Measurements from ENCODE around the gene KRTAP9-7.
"Not testable (repeated sequence)": the region's sequence is repeated elsewhere in the genome, so short reads cannot be mapped to it uniquely, and the experiment has no call there.

The KRTAP9-7 gene, protein sequence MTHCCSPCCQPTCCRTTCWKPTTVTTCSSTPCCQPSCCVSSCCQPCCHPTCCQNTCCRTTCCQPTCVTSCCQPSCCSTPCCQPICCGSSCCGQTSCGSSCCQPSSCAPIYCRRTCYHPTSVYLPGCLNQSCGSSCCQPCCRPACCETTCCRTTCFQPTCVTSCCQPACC

DNA sequence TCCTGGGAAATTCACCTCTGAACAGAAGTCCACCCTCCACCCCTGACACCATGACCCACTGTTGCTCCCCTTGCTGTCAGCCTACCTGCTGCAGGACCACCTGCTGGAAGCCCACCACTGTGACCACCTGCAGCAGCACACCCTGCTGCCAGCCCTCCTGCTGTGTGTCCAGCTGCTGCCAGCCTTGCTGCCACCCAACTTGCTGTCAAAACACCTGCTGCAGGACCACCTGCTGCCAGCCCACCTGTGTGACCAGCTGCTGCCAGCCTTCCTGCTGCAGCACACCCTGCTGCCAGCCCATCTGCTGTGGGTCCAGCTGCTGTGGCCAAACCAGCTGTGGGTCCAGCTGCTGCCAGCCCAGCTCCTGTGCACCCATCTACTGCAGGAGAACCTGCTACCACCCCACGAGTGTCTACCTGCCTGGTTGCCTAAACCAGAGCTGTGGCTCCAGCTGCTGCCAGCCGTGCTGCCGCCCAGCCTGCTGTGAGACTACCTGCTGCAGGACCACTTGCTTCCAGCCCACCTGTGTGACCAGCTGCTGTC, at the start of gene KRTAP9-7:
KRTAP9-7 (plus strand) TSS at position 51 of the 543 bp plus-strand sequence; CDS start at position 51, 0 bp downstream.
- DNase-seq: not testable (repeated sequence)

DNA sequence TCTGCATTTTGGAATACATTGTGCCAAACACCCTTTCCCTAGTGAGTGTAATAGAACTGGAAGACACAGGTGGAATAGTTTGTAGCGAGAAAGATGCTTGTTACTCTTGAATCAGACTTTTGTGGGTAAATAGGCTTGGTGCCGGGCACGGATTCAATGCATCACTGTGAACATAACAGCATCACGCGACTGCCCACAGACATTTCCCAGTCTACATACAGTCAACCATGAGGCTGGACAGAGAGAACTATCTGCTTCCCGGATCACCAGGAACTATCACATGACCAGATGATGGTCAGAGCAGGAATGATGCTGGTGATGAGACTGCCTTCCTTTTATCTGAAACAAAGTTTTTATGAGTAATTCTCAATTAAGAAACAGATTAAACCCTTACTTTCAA, 49.4 kb upstream of the KRTAP9-7 start:
- DNase-seq: no peak

DNA sequence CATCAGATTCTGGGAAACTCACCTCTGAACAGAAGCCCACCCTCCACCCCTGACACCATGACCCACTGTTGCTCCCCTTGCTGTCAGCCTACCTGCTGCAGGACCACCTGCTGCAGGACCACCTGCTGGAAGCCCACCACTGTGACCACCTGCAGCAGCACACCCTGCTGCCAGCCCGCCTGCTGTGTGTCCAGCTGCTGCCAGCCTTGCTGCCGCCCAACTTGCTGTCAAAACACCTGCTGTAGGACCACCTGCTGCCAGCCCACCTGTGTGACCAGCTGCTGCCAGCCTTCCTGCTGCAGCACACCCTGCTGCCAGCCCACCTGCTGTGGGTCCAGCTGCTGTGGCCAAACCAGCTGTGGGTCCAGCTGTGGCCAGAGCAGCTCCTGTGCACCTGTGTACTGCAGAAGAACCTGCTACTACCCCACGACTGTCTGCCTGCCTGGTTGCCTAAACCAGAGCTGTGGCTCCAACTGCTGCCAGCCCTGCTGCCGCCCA, 48.9 kb upstream of the KRTAP9-7 start, which contains the start of gene KRTAP9-2:
KRTAP9-2 (plus strand) TSS at position 51 of the 498 bp plus-strand sequence; CDS start at position 58, 7 bp downstream.
- DNase-seq: not testable (repeated sequence)

DNA sequence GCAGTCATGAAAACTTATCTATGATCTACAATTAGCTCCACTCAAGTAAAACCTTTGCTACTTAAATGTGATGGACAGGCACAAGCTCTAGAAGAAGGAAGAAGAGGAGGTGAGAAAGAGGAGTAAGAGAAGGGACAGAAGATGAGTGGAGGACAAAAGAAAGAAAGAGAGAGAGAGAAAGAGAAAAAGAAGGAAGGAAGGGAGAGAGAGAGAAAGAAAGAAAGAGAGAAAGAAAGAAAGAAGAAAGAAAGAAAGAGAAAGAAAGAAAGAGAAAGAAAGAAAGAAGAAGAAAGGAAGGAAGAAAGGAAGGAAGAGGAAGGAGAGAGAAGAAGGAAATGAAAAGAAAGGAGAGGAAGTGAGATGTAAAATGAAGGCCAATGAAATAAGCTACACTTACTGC, 45.4 kb upstream of the KRTAP9-7 start:
- no peak for DNase-seq

DNA sequence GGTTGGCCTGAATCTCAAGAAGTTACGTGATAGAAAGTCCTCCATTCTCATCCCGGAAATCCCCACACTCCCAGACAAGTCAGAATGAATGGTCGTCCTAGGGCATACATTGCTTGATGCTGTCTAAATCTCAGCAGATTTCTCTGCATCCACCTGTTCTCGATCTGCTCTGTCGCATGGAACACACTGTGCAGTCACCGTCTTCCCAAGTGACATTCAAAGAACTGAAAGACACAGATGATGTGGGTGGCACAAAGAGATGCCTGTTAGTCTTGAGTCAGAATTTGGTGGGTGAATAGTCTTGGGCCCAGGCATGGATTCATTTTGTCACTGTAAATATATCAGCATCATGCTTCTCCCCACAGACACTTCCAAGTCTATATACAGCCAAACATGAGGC, 43.8 kb upstream of the KRTAP9-7 start:
- DNase-seq: no peak

DNA sequence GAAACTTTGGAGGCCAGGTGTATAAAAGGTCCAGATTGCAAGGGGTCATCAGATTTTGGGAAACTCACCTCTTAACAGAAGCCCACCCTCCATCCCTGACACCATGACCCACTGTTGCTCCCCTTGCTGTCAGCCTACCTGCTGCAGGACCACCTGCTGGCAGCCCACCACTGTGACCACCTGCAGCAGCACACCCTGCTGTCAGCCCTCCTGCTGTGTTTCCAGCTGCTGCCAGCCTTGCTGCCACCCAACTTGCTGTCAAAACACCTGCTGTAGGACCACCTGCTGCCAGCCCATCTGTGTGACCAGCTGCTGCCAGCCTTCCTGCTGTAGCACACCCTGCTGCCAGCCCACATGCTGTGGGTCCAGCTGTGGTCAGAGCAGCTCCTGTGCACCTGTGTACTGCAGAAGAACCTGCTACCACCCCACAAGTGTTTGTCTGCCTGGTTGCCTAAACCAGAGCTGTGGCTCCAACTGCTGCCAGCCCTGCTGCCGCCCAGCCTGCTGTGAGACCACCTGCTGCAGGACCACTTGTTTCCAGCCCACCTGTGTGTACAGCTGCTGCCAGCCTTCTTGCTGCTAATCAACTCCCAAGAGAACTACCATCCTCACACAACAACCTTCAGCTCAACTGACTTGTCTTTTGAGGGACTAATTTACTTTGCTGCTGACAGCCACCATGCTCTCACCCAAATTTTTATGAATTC, 42.9 kb upstream of the KRTAP9-7 start, which contains the start of gene KRTAP9-3:
KRTAP9-3 (plus strand) TSS at position 51 of the 707 bp plus-strand sequence; CDS start at position 104, 53 bp downstream.
- not testable (repeated sequence) for DNase-seq

DNA sequence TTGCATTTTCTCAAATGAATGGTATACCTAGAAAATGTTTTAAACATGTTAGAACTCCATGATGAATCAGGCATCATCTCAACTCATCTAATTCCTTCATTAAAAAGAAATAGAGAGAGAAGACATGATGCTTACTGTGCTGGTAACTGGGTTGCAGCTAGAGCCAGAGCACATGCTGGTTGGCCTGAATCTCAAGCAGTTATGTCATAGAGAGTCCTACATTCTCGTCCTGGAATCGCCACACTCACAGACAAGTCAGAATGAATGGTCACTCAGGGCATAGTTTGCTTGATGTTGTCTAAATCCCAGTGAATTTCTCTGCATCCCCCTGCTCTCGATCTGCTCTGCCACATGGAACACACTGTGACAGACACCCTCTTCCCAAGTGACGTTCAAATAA, 38.4 kb upstream of the KRTAP9-7 start:
- DNase-seq: not testable (repeated sequence)

DNA sequence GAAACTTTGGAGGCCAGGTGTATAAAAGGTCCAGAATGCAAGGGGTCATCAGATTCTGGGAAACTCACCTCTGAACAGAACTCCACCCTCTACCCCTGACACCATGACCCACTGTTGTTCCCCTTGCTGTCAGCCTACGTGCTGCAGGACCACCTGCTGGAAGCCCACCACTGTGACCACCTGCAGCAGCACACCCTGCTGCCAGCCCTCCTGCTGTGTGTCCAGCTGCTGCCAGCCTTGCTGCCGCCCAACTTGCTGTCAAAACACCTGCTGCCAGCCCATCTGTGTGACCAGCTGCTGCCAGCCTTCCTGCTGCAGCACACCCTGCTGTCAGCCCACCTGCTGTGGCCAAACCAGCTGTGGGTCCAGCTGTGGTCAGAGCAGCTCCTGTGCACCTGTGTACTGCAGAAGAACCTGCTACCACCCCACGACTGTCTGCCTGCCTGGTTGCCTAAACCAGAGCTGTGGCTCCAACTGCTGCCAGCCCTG, 37.5 kb upstream of the KRTAP9-7 start, which contains the start of gene KRTAP9-8:
KRTAP9-8 (plus strand) TSS at position 51 of the 489 bp plus-strand sequence; CDS start at position 104, 53 bp downstream.
- not testable (repeated sequence) for DNase-seq

DNA sequence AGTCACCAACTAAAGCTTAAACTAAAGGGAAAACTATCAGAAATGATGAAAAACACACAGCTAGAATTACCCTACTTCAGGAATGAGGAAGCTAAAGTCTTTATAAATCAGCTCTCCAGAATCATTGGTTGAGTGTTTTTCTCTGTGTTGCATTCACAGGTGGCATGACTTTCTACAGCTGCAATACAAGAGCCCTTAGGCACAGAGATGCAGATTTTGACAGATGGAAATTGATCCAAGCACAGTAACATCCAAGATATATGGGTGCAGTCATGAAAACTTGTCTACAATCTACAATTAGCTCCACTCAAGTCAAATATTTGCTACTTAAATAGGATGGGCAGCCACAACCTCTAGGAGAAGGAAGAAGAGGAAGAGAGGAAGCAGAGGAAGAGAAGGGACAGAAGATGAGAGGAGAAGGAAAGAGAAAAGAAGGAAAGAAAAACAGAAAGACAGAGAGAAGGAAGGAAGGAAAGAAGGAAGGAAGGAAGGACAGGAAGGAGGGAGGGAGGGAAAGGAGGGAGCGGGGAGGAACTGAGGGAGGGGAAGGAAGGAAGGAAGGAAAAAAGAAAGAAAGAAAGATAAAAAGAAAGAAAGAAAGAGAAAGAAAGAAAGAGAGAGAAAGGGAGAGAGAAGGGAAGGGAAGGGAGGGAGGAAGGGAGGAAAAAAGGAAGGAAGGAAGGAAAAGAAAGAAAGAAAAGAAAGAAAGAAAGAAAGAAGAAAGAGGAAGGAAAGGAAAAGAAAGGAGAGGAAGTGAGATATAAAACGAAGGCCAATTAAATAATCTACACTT, 28.3 kb upstream of the KRTAP9-7 start:
- DNase-seq: not testable (repeated sequence)

DNA sequence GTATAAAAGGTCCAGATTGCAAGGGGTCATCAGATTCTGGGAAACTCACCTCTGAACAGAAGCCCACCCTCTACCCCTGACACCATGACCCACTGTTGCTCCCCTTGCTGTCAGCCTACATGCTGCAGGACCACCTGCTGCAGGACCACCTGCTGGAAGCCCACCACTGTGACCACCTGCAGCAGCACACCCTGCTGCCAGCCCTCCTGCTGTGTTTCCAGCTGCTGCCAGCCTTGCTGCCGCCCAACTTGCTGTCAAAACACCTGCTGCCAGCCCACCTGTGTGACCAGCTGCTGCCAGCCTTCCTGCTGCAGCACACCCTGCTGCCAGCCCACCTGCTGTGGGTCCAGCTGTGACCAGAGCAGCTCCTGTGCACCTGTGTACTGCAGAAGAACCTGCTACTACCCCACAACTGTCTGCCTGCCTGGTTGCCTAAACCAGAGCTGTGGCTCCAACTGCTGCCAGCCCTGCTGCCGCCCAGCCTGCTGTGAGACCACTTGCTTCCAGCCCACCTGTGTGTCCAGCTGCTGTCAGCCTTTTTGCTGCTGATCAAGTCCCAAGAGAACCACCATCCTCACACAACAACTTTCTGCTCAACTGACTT, 25.8 kb upstream of the KRTAP9-7 start, which contains the start of gene KRTAP9-4:
KRTAP9-4 (plus strand) TSS at position 51 of the 604 bp plus-strand sequence; CDS start at position 85, 34 bp downstream.
- DNase-seq: not testable (repeated sequence)

DNA sequence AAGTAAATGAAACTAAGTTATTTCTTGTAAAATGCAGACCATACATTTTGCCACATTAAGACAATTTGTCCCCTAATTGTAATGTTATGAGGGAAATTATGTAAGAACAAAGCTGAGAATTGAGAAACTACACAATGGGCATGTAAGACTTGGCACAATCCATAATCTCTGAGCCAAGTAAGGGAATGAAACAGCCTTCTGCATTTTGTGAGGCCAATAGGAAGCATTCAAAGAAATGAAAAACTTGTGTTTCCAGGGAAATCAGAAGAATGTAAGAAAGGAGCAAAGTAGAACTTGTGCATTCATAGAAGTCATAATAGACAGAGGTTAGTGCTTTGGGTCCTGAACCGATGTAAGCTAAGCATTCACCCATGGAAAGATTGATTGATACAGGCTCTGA, 24.2 kb upstream of the KRTAP9-7 start:
- DNase-seq: no peak

DNA sequence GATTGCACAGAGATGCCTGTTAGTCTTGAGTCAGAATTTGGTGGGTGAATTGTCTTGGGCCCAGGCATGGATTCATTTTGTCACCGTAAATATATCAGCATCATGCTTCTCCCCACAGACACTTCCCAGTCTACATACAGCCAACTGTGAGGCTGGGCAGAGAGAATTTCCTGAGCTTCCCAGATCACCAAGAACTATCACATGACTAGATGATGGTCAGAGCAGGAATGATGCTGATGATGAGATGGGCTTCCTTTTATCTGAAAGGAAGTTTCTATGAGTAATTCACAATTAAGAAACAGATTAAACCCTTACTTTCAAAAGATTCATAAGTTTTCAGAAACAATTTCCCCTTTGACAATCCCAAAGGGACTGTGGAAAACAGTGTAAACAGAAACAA, 20.6 kb upstream of the KRTAP9-7 start:
- DNase-seq: no peak

DNA sequence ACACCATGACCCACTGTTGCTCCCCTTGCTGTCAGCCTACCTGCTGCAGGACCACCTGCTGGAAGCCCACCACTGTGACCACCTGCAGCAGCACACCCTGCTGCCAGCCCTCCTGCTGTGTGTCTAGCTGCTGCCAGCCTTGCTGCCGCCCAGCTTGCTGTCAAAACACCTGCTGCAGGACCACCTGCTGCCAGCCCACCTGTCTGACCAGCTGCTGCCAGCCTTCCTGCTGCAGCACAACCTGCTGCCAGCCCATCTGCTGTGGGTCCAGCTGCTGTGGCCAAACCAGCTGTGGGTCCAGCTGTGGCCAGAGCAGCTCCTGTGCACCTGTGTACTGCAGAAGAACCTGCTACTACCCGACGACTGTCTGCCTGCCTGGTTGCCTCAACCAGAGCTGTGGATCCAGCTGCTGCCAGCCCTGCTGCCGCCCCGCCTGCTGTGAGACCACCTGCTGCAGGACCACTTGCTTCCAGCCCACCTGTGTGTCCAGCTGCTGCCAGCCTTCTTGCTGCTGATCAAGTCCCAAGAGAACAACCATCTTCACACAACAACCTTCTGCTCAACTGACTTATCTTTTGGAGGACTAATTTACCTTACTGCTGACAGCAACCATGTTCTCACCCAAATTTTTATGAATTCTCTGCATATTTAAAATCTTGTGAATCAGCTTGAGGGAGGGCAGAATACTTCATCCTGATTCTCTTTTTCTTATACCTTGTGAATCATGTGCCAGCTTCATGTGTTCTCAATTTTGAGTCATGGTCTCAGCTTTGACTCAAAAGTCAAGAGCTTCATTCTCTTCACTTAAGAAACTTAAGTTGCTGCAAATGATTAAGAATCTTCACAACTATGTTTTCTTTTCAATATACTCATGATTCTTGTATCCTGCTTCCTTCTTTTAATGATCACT, 19.9 kb upstream of the KRTAP9-7 start, which contains the start of gene KRTAP9-9:
KRTAP9-9 (plus strand) TSS at position 4 of the 910 bp plus-strand sequence.
- not testable (repeated sequence) for DNase-seq

DNA sequence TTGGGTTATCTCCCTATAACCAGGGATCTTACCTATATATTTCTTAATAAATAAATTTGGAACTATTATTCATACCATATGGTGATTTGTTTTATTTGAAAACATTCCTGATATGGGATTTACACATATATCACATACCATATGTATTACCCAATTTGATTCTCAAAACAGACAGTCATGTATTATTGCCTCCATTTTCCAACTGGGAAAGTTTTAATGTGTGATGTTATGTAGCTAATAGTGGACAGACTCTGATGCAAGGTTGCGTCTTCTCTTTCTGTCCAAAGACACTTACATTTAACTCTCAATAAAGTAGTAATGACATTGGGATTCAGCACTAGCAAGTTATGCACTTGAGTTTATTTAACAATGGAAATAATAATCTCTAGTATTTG, 19.2 kb upstream of the KRTAP9-7 start:
- no peak for DNase-seq

DNA sequence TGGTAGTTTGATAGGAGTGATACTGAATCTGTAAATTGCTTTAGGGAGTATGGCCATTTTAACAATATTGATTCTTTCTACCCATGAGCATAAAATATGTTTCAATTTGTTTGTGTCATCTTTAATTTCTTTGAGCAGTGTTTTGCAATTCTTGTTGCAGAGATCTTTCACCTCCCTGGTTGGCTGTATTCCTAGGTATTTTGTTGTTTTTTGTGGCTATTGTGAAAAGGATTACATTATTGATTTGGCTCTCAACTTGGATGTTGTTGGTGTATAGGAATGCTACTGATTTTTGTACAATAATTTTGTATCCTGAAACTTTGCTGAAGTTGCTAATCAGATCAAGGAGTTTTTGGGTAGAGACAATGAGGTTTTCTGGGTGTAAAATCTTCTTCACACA, 17.1 kb upstream of the KRTAP9-7 start:
- DNase-seq: no peak

DNA sequence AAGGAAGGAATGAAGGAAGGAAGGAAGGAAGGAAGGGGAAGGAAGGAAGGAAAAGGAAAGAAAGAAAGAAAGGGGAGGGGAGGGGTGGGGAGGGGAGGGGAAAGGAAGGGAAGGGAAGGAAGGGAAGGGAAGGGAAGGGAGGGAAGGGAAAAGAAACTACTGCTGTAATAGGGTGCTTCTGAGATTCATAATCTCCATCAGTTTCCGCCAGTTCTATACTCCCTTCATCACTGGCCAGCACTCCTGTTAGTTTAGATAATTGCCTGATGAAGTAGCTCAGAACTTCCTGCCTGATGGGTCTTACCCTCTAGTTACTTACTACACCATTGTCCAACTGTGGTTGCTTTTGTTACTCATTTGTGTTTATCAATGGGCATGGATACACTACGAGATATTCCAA, 12.3 kb upstream of the KRTAP9-7 start:
- DNase-seq: no peak

DNA sequence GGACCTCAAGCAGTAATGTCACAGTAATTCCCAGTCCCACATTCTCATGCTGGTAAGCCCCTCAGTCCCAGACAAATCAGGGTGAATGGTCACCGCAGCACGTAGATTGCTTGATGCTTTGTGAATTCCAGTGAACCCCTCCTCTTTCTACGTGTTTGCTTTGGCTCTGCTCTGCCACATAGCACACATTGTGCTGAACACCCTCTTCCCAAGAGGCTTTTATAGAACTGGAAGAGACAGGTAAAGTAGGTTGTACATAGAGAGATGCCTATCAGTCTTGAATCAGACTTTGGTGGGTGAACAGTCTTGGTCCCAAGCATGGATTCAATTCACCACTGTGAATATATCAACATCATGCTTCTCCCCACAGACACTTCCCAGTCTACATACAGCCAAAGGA, 10.9 kb upstream of the KRTAP9-7 start:
- DNase-seq: no peak

DNA sequence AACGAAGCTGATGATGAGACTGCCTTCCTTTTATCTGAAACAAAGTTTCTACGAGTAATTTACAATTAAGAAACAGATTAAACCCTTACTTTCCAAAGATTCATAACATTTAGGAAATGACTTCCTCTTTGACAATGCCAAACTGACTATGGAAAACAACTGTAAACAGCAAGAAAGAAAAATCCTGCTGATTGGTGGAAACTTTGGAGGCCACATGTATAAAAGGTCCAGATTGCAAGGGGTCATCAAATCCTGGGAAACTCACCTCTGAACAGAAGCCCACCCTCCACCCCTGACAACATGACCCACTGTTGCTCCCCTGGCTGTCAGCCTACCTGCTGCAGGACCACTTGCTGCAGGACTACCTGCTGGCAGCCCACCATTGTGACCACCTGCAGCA, 10.4 kb upstream of the KRTAP9-7 start, which contains the start of gene KRTAP9-6:
KRTAP9-6 (plus strand) TSS at position 301 of the 400 bp plus-strand sequence; CDS start at position 301, 0 bp downstream.
- no peak for DNase-seq

DNA sequence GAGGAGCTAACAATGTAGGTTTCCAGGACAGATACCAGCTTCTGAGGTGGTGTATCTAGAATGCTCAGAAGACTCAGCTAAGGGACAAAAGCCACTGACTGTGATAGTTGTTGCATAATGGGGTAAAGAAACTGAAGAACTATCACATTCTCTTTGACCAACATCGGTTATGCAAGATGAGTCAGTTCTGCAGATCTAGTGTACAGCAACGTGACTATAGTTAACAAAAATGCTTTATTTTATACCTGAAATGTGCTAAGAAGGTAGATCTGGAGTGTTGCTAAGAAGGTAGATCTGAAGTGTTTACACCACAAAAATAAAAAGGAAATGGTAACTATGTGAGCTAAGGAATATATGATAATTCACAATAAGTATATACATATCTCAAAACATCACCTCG, 7.8 kb upstream of the KRTAP9-7 start:
- DNase-seq: no peak

DNA sequence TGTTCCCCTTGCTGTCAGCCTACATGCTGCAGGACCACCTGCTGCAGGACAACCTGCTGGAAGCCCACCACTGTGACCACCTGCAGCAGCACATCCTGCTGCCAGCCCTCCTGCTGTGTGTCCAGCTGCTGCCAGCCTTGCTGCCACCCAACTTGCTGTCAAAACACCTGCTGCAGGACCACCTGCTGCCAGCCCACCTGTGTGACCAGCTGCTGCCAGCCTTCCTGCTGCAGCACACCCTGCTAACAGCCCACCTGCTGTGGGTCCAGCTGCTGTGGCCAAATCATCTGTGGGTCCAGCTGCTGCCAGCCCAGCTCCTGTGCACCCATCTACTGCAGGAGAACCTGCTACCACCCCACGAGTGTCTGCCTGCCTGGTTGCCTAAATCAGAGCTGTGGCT, 4.2 kb upstream of the KRTAP9-7 start:
- not testable (repeated sequence) for DNase-seq

DNA sequence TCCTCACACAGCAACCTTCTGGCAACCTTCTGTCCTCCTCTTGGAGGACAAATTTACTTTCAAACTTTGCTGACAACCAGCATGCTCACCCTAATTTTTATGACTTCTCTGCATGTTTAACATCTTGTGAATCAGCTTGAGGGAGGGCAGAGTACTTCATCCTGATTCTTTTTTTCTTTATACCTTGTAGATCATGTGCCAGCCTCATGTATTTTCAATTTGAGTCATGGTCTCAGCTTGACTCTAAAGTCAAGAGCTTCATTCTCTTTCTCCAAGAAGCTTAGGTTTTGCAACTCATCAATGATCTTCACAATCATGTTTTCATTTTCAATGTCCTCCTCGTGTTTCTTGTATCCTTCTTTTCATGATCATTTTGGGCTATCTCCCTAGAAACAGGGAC, 3.6 kb upstream of the KRTAP9-7 start:
- no peak for DNase-seq
